PC-3 (cell line): ENCODE data around the gene GALNT2. TPM values are rescaled to one million over a fixed set of nuclear protein-coding genes. Genes with fewer than 3 reads are reported as not detected.

ENCODE experiments used
- ATAC-seq: fragments of 200-7000 bp; cut with Tn5 transposase; 2 replicates; pipeline ENCODE4 v1.9.1; 2020; ENCODE audit warnings: mild to moderate bottlenecking, moderate library complexity
- BruUV-seq: library from RNA; stranded (reverse); fragments of 400-500 nt; replicated peaks from 2 replicates; lab custom pipeline; 2021; lab: Mats Ljungman, UMichigan
- CTCF ChIA-PET: fragments of 300-600 bp; sonication (Branson Sonifier 250); formaldehyde crosslinking; loops from one replicate; lab custom pipeline; 2022; ENCODE audit warnings: antibody characterized with exemption; lab: Charles Lee
- POLR2A ChIA-PET: fragments of 300-600 bp; sonication (Branson Sonifier 250); formaldehyde crosslinking; loops from one replicate; lab custom pipeline; 2022; ENCODE audit warnings: antibody characterized with exemption; ENCODE audit not compliant: unreplicated experiment; lab: Charles Lee
- DNase-seq: peaks from one replicate; pipeline ENCODE4 v3.0.0-alpha.2; 2015
- H2AFZ ChIP-seq: fragments of 300-600 bp; sonication (generic); 2 replicates; pipeline ENCODE4 v1.6.0; 2016; ENCODE audit warnings: antibody characterized with exemption, low read length
- H3F3A ChIP-seq: fragments of 300-600 bp; sonication (generic); one replicate; pipeline ENCODE4 v1.6.0; 2017; ENCODE audit warnings: antibody characterized with exemption, low read length, control low read depth, mild to moderate bottlenecking; ENCODE audit not compliant: unreplicated experiment
- H3K27ac ChIP-seq: fragments of 300-600 bp; sonication (generic); 2 replicates; pipeline ENCODE4 v1.5.1; 2016; ENCODE audit warnings: mild to moderate bottlenecking, low read length
- H3K27me3 ChIP-seq: fragments of 300-600 bp; sonication (generic); 2 replicates; pipeline ENCODE4 v1.6.1; 2016; ENCODE audit warnings: low read length, mixed read lengths
- H3K36me3 ChIP-seq: fragments of 300-600 bp; sonication (generic); 2 replicates; pipeline ENCODE4 v1.6.1; 2016; ENCODE audit warnings: low read depth, mixed run types, low read length, mixed read lengths
- H3K4me1 ChIP-seq: fragments of 300-600 bp; sonication (generic); 2 replicates; pipeline ENCODE4 v1.5.1; 2016; ENCODE audit warnings: low read length; ENCODE audit not compliant: insufficient read depth
- H3K4me2 ChIP-seq: fragments of 300-600 bp; sonication (generic); 2 replicates; pipeline ENCODE4 v1.6.0; 2016; ENCODE audit warnings: low read length
- H3K4me3 ChIP-seq: fragments of 300-600 bp; sonication (generic); 2 replicates; pipeline ENCODE4 v1.5.1; 2016; ENCODE audit warnings: mild to moderate bottlenecking, low read length, mixed read lengths
- H3K79me2 ChIP-seq: fragments of 300-600 bp; sonication (generic); 2 replicates; pipeline ENCODE4 v1.6.1; 2017; ENCODE audit warnings: low read length, mixed read lengths
- H3K9ac ChIP-seq: fragments of 300-600 bp; sonication (generic); 2 replicates; pipeline ENCODE4 v1.6.0; 2016; ENCODE audit warnings: mild to moderate bottlenecking, low read length
- H3K9me2 ChIP-seq: fragments of 300-600 bp; sonication (generic); replicated peaks from 2 replicates; pipeline ENCODE4 v1.6.1; 2016; ENCODE audit warnings: mixed run types, low read length, mixed read lengths
- H3K9me3 ChIP-seq: fragments of 300-600 bp; sonication (generic); 2 replicates; pipeline ENCODE4 v1.6.1; 2016; ENCODE audit warnings: low read length, mixed read lengths
- H4K20me1 ChIP-seq: fragments of 300-600 bp; sonication (generic); 2 replicates; pipeline ENCODE4 v1.6.1; 2016; ENCODE audit warnings: low read length, mixed read lengths
- CTCF ChIP-seq: fragments of 300-600 bp; sonication (generic); conservative IDR thresholded peaks from 2 replicates; pipeline ENCODE4 v1.5.1; 2017; ENCODE audit warnings: antibody characterized with exemption, low read depth, mild to moderate bottlenecking, low read length
- EZH2 ChIP-seq: fragments of 300-600 bp; sonication (generic); IDR thresholded peaks from one replicate; pipeline ENCODE4 v1.6.1; 2017; ENCODE audit warnings: antibody characterized with exemption, mild to moderate bottlenecking, low read length; ENCODE audit not compliant: unreplicated experiment
- EZH2phosphoT487 ChIP-seq: fragments of 300-600 bp; sonication (generic); IDR thresholded peaks from 2 replicates; pipeline ENCODE4 v1.6.1; 2018; ENCODE audit warnings: mild to moderate bottlenecking, antibody characterized with exemption, low read length, borderline replicate concordance
- intact Hi-C: fragments of 100-400 bp; cut with micrococcal nuclease; formaldehyde crosslinking; loops from 2 replicates; pipeline ENCODE4 v1.9.0; 2023
- total RNA-seq: library from RNA; depleted of rRNA; stranded (reverse); fragments of >200 nt; gene quantifications from 2 replicates; pipeline ENCODE4 v1.2.3, GENCODE V29; 2014

GALNT2 gene
- total RNA-seq, 1 experiment from 2014 or later, result 182 TPM

DNA sequence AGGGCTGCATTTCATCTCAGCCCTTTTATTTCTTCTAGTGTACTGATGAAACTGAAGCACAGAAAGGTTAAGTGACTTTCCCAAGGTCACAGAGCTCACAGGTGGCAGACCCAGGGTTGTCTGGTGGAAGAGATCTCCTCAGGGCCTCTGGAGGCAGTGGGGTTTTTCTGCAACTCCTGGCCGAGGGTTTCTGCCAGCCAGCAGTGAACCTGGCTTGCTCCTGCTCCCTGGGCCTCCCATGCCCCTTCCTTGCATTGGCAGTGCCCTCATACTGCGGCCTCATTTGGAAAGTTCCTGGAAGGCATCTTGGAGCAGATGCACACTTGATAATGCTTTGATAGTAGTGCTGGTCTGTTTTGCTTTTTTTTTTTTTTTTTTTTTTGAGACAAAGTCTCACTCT, 7.7 kb downstream of the GALNT2 start:
- intact Hi-C loops, result no loop called here
- H4K20me1 ChIP-seq, result peaks cover 58% of the 10 kb centered on the region
- ATAC-seq (no peak), DNase-seq (no peak)
- CTCF ChIA-PET, result no interaction called here
- no peaks in the 10 kb centered on the region for H3K9me2 ChIP-seq
- H3K36me3 ChIP-seq, result peaks cover 25% of the 10 kb centered on the region
- no peak overlapping the region for H3K4me2 ChIP-seq
- no peaks in the 10 kb centered on the region for H3K27me3 ChIP-seq
- no peak overlapping the region for H3K4me3 ChIP-seq
- POLR2A ChIA-PET, result no interaction called here
- H3K9ac ChIP-seq, result no peak overlapping the region
- H3K9me3 ChIP-seq, result no peaks in the 10 kb centered on the region
- no peak overlapping the region for H2AFZ ChIP-seq
- no peak overlapping the region for H3K27ac ChIP-seq
- no TSS peak for BruUV-seq
- H3F3A ChIP-seq, result peaks cover 4% of the 10 kb centered on the region
- H3K4me1 ChIP-seq, result peaks cover 70% of the 10 kb centered on the region
- no peak for TF ChIP-seq CTCF
- TF ChIP-seq EZH2phosphoT487, result no peak
- no peak for TF ChIP-seq EZH2
- peaks cover 99% of the 10 kb centered on the region for H3K79me2 ChIP-seq

DNA sequence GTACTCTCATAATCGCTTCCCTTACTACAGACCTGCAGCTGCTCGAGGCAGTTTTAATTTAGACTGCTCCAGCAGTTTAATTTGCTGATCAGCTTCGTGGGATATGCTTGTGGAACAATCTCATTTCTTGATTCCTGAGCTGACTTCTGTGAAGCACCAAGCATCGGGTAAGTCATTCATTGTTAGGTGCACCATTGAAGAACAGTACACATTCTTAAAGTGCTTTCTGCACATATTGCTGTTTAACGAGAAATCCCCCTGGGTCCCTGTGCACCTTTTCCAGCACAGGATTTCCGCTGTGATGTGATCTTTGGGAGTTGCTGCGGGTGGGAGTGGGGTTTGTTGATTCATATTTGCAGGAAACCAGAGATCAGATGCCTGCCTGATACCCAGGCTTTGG, 9.1 kb downstream of the GALNT2 start:
- CTCF ChIA-PET, result no interaction called here
- Histone ChIP-seq H3F3A (peaks cover 4% of the 10 kb centered on the region), H3K79me2 (peaks cover 99% of the 10 kb centered on the region), H3K27ac (no peak overlapping the region), H2AFZ (no peak overlapping the region), H3K9me2 (no peaks in the 10 kb centered on the region), H3K4me1 (peaks cover 59% of the 10 kb centered on the region), H3K9ac (no peak overlapping the region), H4K20me1 (peaks cover 51% of the 10 kb centered on the region; the same call in 1 of the 2 replicates), H3K27me3 (no peaks in the 10 kb centered on the region), H3K36me3 (peaks cover 34% of the 10 kb centered on the region), H3K9me3 (no peaks in the 10 kb centered on the region), H3K4me2 (no peak overlapping the region), H3K4me3 (no peak overlapping the region)
- intact Hi-C loops, result no loop called here
- POLR2A ChIA-PET, result no interaction called here
- BruUV-seq, result no TSS peak
- no peak for ATAC-seq
- no peak for DNase-seq
- TF ChIP-seq EZH2 (no peak), EZH2phosphoT487 (no peak)

- H3K36me3 ChIP-seq, result peaks cover 43% of the 10 kb centered on the region
- no peaks in the 10 kb centered on the region for H3K27me3 ChIP-seq
- peaks cover 46% of the 10 kb centered on the region; the same call in 1 of the 2 replicates for H4K20me1 ChIP-seq
- intact Hi-C loops, result no loop called here
- peaks cover 50% of the 10 kb centered on the region for H3K4me1 ChIP-seq
- ChIA-PET POLR2A (no interaction called here), CTCF (no interaction called here)
- no peak overlapping the region for H2AFZ ChIP-seq
- no peak overlapping the region for H3K4me3 ChIP-seq
- H3F3A ChIP-seq, result peaks cover 4% of the 10 kb centered on the region
- no peak for TF ChIP-seq EZH2phosphoT487
- peaks cover 99% of the 10 kb centered on the region for H3K79me2 ChIP-seq
- 0 out of 2 replicates have a peak overlapping the region, but pooled peaks have one; percentile 7 for H3K4me2 ChIP-seq
- ATAC-seq, result no peak
- H3K9me2 ChIP-seq, result no peaks in the 10 kb centered on the region
- no TSS peak for BruUV-seq
- peak overlapping the region; percentile 22 for H3K27ac ChIP-seq
- H3K9me3 ChIP-seq, result no peaks in the 10 kb centered on the region
- H3K9ac ChIP-seq, result no peak overlapping the region
- DNase-seq, result no peak
These were observed 10.0 kb downstream of the GALNT2 start for GRCh38 chr1:230077011-230077410.
